ENCODE results near the gene PNMA6F. TPM values are rescaled to one million over a fixed set of nuclear protein-coding genes. Genes with fewer than 3 reads are reported as not detected.

Gene PNMA6F
- total and polyA plus RNA-seq, 8 donors, result not detected

- TF ChIP-seq CTCF (IDR thresholded peaks at IDR 0.05), result no peak
- no peak for TF ChIP-seq POLR2AphosphoS5 (IDR thresholded peaks at IDR 0.05)
- TF ChIP-seq POLR2A (IDR thresholded peaks at IDR 0.05), result no peak
- TF ChIP-seq EP300 (IDR thresholded peaks at IDR 0.05), result no peak
- H3K27ac ChIP-seq, result no peak overlapping the region
- H3K27me3 ChIP-seq, result peaks cover 0 to 6% (median 4%) of the 10 kb centered on the region in 3 donors
- WGBS, 5 donors, result 53 to 80% (median 65%) methylated on average over 1 of the region's 1 CpG; no CpG with 5 or more reads in 1 of the 5 donors
- H3K36me3 ChIP-seq, result no peaks in the 10 kb centered on the region
- no peak for DNase-seq
- no peaks in the 10 kb centered on the region for H3K9me3 ChIP-seq
- intact Hi-C loops (cut with DNase I; ENCODE audit: low total_unique reads), result no loop called here
- no peak overlapping the region for H3K4me3 ChIP-seq
- no peaks in the 10 kb centered on the region for H3K4me1 ChIP-seq
Observed at GRCh38 chrX:153312842-153313241, 8.7 kb downstream of the PNMA6F start.

GRCh38 chrX:153312041-153312440 lies 9.5 kb downstream of the PNMA6F start:
- DNase-seq, result no peak
- WGBS, 5 donors, result 73 to 83% (median 78%) methylated on average over 5 of the region's 5 CpGs; no CpG with 5 or more reads in 1 of the 5 donors
- no peaks in the 10 kb centered on the region for H3K9me3 ChIP-seq

DNA sequence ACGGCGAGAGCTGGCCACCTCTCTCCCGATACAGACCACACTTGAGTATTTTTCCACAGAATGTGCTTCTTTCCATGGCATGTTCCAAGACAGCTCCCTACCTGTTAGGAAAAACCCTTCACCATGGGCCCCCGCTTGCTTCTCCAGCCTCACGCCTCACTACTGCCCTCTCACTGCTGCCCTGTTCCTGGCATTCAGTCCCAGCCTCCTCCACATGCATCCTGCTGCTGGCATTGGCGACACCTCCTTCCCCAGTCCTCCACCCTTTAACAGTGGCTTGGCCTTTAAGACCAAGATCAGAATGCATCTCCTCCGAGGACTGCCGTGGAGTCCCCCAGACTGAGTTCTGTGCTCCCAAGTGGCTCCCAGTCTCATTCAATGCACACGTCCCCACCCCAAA lies 10.7 kb downstream of the PNMA6F start:
- no peak overlapping the region for H3K27ac ChIP-seq
- H3K4me3 ChIP-seq, result no peak overlapping the region
- DNase-seq, result no peak
- no peaks in the 10 kb centered on the region for H3K36me3 ChIP-seq
- intact Hi-C loops (cut with DNase I; ENCODE audit: low total_unique reads), result no loop called here
- H3K9me3 ChIP-seq, result no peaks in the 10 kb centered on the region
- H3K4me1 ChIP-seq, result no peaks in the 10 kb centered on the region
- peaks cover 0 to 10% (median 6%) of the 10 kb centered on the region in 3 donors for H3K27me3 ChIP-seq
- TF ChIP-seq CTCF (IDR thresholded peaks at IDR 0.05) (no peak), EP300 (IDR thresholded peaks at IDR 0.05) (no peak), POLR2AphosphoS5 (IDR thresholded peaks at IDR 0.05) (no peak), POLR2A (IDR thresholded peaks at IDR 0.05) (no peak)
- WGBS, 5 donors, result 79 to 90% (median 82%) methylated on average over 8 to 9 of the region's 9 CpGs

More at GRCh38 chrX:153312041-153312440, 9.5 kb downstream of the PNMA6F start:
- Histone ChIP-seq H3K36me3 (no peaks in the 10 kb centered on the region), H3K27ac (no peak overlapping the region), H3K27me3 (peaks cover 0 to 6% (median 5%) of the 10 kb centered on the region in 3 donors), H3K4me1 (no peaks in the 10 kb centered on the region), H3K4me3 (no peak overlapping the region)
- TF ChIP-seq CTCF (IDR thresholded peaks at IDR 0.05) (no peak), POLR2A (IDR thresholded peaks at IDR 0.05) (no peak), POLR2AphosphoS5 (IDR thresholded peaks at IDR 0.05) (no peak), EP300 (IDR thresholded peaks at IDR 0.05) (no peak)
- intact Hi-C loops (cut with DNase I; ENCODE audit: low total_unique reads), result no loop called here

GRCh38 chrX:153307276-153308178 lies 14.0 kb downstream of the PNMA6F start:
- intact Hi-C loops (cut with DNase I; ENCODE audit: low total_unique reads), result no loop called here
- no peaks in the 10 kb centered on the region for H3K36me3 ChIP-seq
- H3K4me3 ChIP-seq, result no peak overlapping the region
- DNase-seq, result no peak
- H3K27me3 ChIP-seq, result peaks cover 0 to 10% (median 6%) of the 10 kb centered on the region in 3 donors
- TF ChIP-seq POLR2AphosphoS5 (IDR thresholded peaks at IDR 0.05), result no peak
- TF ChIP-seq POLR2A (IDR thresholded peaks at IDR 0.05), result no peak
- TF ChIP-seq CTCF (IDR thresholded peaks at IDR 0.05), result no peak
- H3K27ac ChIP-seq, result no peak overlapping the region
- H3K9me3 ChIP-seq, result no peaks in the 10 kb centered on the region
- H3K4me1 ChIP-seq, result no peaks in the 10 kb centered on the region
- WGBS, 5 donors, result 69 to 77% (median 70%) methylated on average over 10 to 12 of the region's 12 CpGs

Measured in stomach (tissue), 9 donors.